ENCODE measurements around the gene IGSF6. TPM values are rescaled to one million over a fixed set of nuclear protein-coding genes. Genes with fewer than 3 reads are reported as not detected.
"Not testable (repeated sequence)": the region's sequence is repeated elsewhere in the genome, so short reads cannot be mapped to it uniquely, and the experiment has no call there.

The IGSF6 gene
- total and polyA plus RNA-seq, 2 donors = 1.4 to 4.0 TPM

GRCh38 chr16:21666772-21667171 lies 14.4 kb upstream of the IGSF6 start:
- 22% methylated on average over 3 of the region's 3 CpGs for WGBS
- Histone ChIP-seq H3K4me1 (ENCODE audit: insufficient read depth) (peaks cover 2% of the 10 kb centered on the region), H3K4me3 (ENCODE audit: low read depth, low read length) (no peak overlapping the region), H3K27ac (ENCODE audit: low read depth) (no peak overlapping the region), H3K36me3 (ENCODE audit: insufficient read depth) (no peaks in the 10 kb centered on the region)
- DNase-seq (ENCODE audit: extremely low spot score) = no peak

- 89% methylated on average over 10 of the region's 10 CpGs for WGBS
- no peak overlapping the region for H3K4me3 ChIP-seq (ENCODE audit: low read depth, low read length)
- DNase-seq (ENCODE audit: extremely low spot score) = no peak
- H3K36me3 ChIP-seq (ENCODE audit: insufficient read depth) = no peaks in the 10 kb centered on the region
- peaks cover 2% of the 10 kb centered on the region for H3K4me1 ChIP-seq (ENCODE audit: insufficient read depth)
- no peak overlapping the region for H3K27ac ChIP-seq (ENCODE audit: low read depth)
Measured at GRCh38 chr16:21664801-21665492, 12.5 kb upstream of the IGSF6 start.

DNA sequence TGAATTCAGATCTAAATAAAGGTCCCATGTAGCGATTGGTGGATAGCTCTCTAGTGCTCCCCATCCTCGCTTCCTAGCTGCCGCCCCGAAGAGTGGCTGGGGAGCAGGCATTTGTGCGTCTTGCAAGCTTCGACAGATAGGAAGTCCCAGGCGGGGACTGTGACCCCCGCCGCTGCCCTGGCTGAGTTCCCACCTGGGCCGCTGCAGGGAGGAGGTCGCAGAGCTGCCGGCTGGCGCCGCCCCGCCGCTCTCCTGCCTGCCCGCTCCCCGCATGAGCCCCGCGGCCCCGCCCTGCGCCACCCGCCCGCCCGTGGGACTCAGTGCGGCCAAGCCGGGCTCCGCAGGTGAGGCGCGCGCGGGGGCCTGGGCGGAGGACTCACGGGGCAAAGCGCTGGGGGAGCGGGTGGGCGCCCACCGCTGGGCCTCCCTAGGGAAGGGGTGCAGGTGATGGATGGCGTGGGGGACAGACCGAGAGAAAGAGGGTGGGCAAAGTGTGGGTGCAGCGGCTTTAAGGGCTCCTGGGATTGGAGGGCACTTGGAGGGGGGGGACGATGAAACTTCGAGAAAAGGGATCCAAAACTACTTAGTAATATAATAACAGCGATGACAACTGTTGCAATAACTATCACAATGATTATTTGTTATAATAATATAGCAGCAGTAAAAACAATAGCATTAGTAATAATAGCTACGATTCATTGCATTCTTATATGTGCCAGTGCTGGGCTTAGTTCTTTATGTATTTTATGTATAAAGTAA lies 11.7 kb upstream of the IGSF6 start, which contains the start of gene OTOA:
OTOA (plus strand) TSS at position 80 of the 759 bp plus-strand sequence. CDS start 14,547 bp downstream, outside the sequence.
- 10% methylated on average over 45 of the region's 45 CpGs for WGBS

DNA sequence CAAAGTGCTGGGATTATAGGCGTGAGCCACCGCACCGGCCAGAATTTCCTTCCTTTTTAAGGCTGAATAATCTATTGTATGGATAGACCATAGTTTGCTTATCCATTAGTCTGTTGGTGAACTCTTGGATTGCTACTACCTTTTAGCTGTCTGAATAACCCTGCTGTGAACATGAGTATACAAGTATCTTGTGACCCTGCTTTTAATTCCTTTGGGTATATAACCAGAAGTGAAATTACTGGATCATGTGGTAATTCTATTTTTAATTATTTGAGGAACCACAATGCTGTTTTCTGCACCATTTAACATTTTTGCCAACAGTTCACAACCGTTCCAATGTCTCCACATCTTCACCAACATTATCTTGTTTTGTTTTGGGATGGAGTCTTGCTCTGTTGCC lies 6.7 kb upstream of the IGSF6 start:
- Histone ChIP-seq H3K36me3 (ENCODE audit: insufficient read depth) (no peaks in the 10 kb centered on the region), H3K4me1 (ENCODE audit: insufficient read depth) (peaks cover 2% of the 10 kb centered on the region), H3K4me3 (ENCODE audit: low read depth, low read length) (no peak overlapping the region), H3K27ac (ENCODE audit: low read depth) (no peak overlapping the region)
- DNase-seq (ENCODE audit: extremely low spot score) = no peak
- WGBS = 89% methylated on average over 4 of the region's 4 CpGs

More for the DNA sequence above, 11.7 kb upstream of the IGSF6 start, which contains the start of gene OTOA:
- Histone ChIP-seq H3K4me3 (ENCODE audit: low read depth, low read length) (peak within 1 kb of the TSS; percentile 44), H3K27ac (ENCODE audit: low read depth) (no peak within 1 kb of the TSS), H3K36me3 (ENCODE audit: insufficient read depth) (no peaks in the 10 kb centered on the region), H3K4me1 (ENCODE audit: insufficient read depth) (peaks cover 2% of the 10 kb centered on the region)
- DNase-seq (ENCODE audit: extremely low spot score) = no peak

DNA sequence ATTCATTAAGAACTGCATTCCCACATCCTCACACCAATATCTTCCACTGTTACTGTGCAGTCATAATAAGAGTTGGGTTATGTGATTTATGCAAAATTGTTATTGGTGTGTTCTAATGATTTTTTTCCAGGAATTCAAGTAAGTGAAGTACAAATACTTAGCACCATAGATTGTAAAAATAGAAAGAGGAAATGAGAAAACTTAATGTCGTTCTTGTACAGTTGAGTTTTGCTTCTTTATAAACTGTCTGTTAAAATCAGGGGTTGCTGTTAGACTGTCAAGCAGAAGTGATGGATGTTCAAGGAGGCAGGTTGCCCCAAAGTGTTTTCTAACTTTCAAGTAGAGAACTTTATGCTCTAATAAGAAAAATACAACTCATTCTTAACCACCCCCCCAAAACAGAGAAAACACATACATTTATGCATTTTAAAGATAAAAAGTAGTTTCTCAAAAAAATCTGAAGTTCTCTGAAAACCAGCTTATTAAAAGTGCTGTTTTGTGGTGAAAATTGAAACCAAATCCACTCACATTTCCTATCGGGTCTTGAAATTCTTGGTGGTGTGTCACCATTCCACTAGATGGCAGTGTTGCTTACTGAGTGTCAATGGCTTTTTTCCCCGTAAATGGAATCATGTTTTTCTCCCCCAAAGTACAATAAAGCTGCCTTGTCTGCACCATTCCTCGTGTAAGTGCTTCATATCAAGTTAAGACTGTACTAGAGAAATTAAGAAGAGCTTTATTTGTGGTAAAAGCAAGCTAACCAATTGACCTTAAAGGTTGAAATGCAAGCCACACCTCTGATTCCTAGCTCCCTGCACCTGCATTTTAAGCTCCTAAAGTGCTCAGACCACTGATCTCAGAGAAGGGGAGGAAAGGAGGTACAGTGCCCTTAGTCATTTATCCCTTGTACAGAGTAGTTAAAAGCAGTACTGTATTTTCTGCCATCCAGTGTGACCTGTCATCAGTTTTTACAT lies 4.7 kb upstream of the IGSF6 start:
- no peaks in the 10 kb centered on the region for H3K4me1 ChIP-seq (ENCODE audit: insufficient read depth)
- DNase-seq (ENCODE audit: extremely low spot score) = no peak
- no peak overlapping the region for H3K4me3 ChIP-seq (ENCODE audit: low read depth, low read length)
- H3K36me3 ChIP-seq (ENCODE audit: insufficient read depth) = no peaks in the 10 kb centered on the region
- no peak overlapping the region for H3K27ac ChIP-seq (ENCODE audit: low read depth)
- 16% methylated on average over 4 of the region's 4 CpGs for WGBS

DNA sequence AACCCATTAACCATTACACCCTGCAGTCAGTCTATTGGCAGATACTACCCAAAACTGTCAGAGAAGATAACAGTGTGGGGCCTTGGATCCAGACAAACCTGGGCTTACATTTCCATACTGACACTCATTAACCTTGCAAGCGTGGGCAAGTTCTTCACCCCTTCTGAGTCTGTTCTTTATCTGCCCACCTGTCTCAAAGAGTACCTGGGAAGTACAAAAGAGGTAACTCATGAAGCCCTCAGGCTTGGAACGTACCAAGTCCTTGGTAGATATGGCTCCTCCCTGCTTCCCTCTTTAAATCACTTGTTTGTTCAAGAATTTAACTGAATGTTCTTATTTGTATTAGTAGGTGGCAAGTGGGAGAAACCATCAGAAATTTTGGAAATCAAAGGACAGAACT lies 2.5 kb upstream of the IGSF6 start:
- no peak for DNase-seq (ENCODE audit: extremely low spot score)
- Histone ChIP-seq H3K4me1 (ENCODE audit: insufficient read depth) (no peaks in the 10 kb centered on the region), H3K27ac (ENCODE audit: low read depth) (no peak overlapping the region), H3K36me3 (ENCODE audit: insufficient read depth) (no peaks in the 10 kb centered on the region), H3K4me3 (ENCODE audit: low read depth, low read length) (no peak overlapping the region)
- 50% methylated on average over 2 of the region's 2 CpGs for whole genome bisulfite sequencing

GRCh38 chr16:21654466-21654865 lies 2.1 kb upstream of the IGSF6 start:
- 93% methylated on average over 1 of the region's 1 CpG for WGBS
- H3K4me1 ChIP-seq (ENCODE audit: insufficient read depth) = no peaks in the 10 kb centered on the region
- H3K4me3 ChIP-seq (ENCODE audit: low read depth, low read length) = no peak overlapping the region
- no peak overlapping the region for H3K27ac ChIP-seq (ENCODE audit: low read depth)
- DNase-seq (ENCODE audit: extremely low spot score) = no peak
- H3K36me3 ChIP-seq (ENCODE audit: insufficient read depth) = no peaks in the 10 kb centered on the region

DNA sequence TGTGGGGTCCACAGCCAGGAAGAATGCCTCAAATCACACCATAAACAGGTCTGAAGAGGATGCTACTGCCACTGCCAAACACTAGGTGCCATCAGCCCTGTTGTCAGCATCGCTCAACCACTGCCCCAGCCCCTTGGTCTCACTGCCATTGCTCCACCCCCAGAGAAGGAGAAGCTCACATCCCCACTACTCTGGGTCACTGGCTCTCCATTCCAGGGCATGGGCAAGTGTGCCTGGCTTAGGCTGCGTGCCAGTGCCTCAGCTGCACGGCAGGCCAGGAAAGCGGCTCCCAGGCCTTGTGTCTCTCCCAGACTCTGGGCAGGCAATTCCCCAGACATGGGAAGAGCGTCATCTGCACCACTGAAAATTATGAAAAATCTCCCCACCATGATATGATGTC lies 1.2 kb upstream of the IGSF6 start:
- WGBS = 89% methylated on average over 5 of the region's 5 CpGs

GRCh38 chr16:21651515-21651914 lies 893 bp downstream of the IGSF6 start:
- 95% methylated on average over 3 of the region's 3 CpGs for WGBS
- Histone ChIP-seq H3K4me1 (ENCODE audit: insufficient read depth) (no peaks in the 10 kb centered on the region), H3K4me3 (ENCODE audit: low read depth, low read length) (no peak overlapping the region), H3K36me3 (ENCODE audit: insufficient read depth) (no peaks in the 10 kb centered on the region), H3K27ac (ENCODE audit: low read depth) (no peak overlapping the region)
- DNase-seq (ENCODE audit: extremely low spot score) = no peak

More for the DNA sequence above, 1.2 kb upstream of the IGSF6 start:
- no peak overlapping the region for H3K4me3 ChIP-seq (ENCODE audit: low read depth, low read length)
- H3K27ac ChIP-seq (ENCODE audit: low read depth) = no peak overlapping the region
- H3K36me3 ChIP-seq (ENCODE audit: insufficient read depth) = no peaks in the 10 kb centered on the region
- no peaks in the 10 kb centered on the region for H3K4me1 ChIP-seq (ENCODE audit: insufficient read depth)
- DNase-seq (ENCODE audit: extremely low spot score) = no peak

- Histone ChIP-seq H3K4me1 (ENCODE audit: insufficient read depth) (no peaks in the 10 kb centered on the region), H3K27ac (ENCODE audit: low read depth) (no peak overlapping the region), H3K4me3 (ENCODE audit: low read depth, low read length) (no peak overlapping the region), H3K36me3 (ENCODE audit: insufficient read depth) (no peaks in the 10 kb centered on the region)
- no peak for DNase-seq (ENCODE audit: extremely low spot score)
- WGBS = 94% methylated on average over 1 of the region's 1 CpG
Measured at GRCh38 chr16:21650521-21650920, 1.9 kb downstream of the IGSF6 start.

DNA sequence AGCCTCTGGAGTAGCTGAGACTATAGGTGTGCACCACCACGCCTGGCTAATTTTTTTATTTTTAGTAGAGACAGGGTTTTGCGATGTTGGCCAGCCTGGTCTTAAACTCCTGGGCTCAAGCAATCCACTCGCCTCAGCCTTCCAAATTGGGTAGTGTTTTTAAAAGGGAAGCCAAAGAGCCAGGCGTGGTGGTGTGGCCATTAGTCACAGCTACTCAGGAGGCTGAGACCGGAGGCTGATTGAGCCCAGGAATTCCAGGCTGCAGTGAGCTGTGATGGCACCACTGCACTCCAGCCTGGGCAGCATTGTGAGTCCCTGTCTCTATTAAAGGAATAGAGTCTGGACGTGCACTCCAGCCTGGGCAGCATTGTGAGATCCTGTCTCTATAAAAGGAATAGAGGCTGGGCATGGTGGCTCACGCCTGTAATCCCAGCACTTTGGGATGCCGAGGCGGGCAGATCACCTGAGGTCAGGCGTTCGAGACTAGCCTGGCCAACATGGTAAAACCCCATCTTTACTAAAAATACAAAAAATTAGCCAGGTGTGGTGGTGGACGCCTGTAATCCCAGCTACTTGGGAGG lies 2.5 kb downstream of the IGSF6 start:
- not testable (repeated sequence) for H3K36me3 ChIP-seq (ENCODE audit: insufficient read depth); H3K4me1 ChIP-seq (ENCODE audit: insufficient read depth); H3K27ac ChIP-seq (ENCODE audit: low read depth); H3K4me3 ChIP-seq (ENCODE audit: low read depth, low read length); DNase-seq (ENCODE audit: extremely low spot score)
- WGBS = 94% methylated on average over 12 of the region's 12 CpGs

DNA sequence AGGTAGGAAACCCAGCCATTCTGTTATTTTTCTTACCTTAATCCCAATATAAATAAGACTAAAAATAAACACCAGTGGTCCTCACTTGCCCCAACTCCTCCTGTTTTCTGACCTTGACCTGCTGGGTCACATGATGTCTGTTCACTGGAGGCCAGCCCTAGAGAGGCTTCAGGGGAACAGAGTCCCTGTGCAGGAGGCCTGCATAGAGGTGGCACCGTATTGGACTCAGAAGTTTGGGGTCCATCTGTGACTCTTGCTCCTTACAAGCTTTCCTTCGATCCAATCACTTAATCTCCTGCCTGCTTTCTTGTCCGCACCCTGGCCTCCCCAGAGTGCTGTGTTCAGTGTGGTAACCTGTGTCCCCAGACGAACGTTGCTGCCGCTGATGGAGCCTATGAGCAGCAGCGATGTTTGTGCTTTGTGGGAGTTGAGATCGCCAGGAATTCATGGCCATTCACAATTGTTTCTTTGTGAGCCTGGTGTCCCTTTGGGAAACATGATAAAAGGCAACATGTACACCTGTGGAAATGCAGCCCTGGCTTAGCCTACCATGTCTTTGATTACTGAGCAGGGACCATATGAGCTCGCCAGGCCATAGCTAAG lies 4.7 kb downstream of the IGSF6 start:
- no peak overlapping the region for H3K4me3 ChIP-seq (ENCODE audit: low read depth, low read length)
- H3K27ac ChIP-seq (ENCODE audit: low read depth) = no peak overlapping the region
- whole genome bisulfite sequencing = 89% methylated on average over 9 of the region's 9 CpGs
- no peaks in the 10 kb centered on the region for H3K36me3 ChIP-seq (ENCODE audit: insufficient read depth)
- no peaks in the 10 kb centered on the region for H3K4me1 ChIP-seq (ENCODE audit: insufficient read depth)
- no peak for DNase-seq (ENCODE audit: extremely low spot score)
